ENCODE measurements around the gene CYP46A1. TPM values are rescaled to one million over a fixed set of nuclear protein-coding genes. Genes with fewer than 3 reads are reported as not detected.

CYP46A1 gene
- total RNA-seq, 3 donors from 2014 or later (not counting 1 experiment from before 2014, with no cell fraction given) = 0.09 to 0.45 (median 0.09) TPM

- Histone ChIP-seq H3K27ac (ENCODE audit: low read length) (no peak overlapping the region), H3K4me1 (ENCODE audit: control insufficient read depth, insufficient read depth, low read length) (peaks cover 3% of the 10 kb centered on the region), H3K27me3 (ENCODE audit: control insufficient read depth, insufficient read depth, low read length) (peaks cover 12% of the 10 kb centered on the region), H3K36me3 (ENCODE audit: control insufficient read depth, insufficient read depth, low read length) (no peaks in the 10 kb centered on the region), H3K9me3 (ENCODE audit: control insufficient read depth, insufficient read depth, low read length) (no peaks in the 10 kb centered on the region), H3K4me3 (ENCODE audit: low read length) (no peak overlapping the region)
- DNase-seq (no peak), ATAC-seq (no peak)
- Mint-ChIP-seq H3K9me3 (no peaks in the 10 kb centered on the region), H3K4me3 (no peak overlapping the region), H3K4me1 (peaks cover 0 to 15% of the 10 kb centered on the region in 2 donors), H3K27ac (no peak overlapping the region), H3K27me3 (ENCODE audit: low read depth in 2 of 2) (peaks cover 55 to 66% of the 10 kb centered on the region in 2 donors), H3K36me3 (no peaks in the 10 kb centered on the region)
- no peak for TF ChIP-seq CTCF (IDR thresholded peaks at IDR 0.05)
- 88% methylated on average over 11 of the region's 11 CpGs for WGBS (ENCODE audit: insufficient coverage)
- intact Hi-C loops (cut with micrococcal nuclease) = no loop called here
These were observed 5.5 kb downstream of the CYP46A1 start for GRCh38 chr14:99689266-99690236.

- peaks cover 0 to 8% of the 10 kb centered on the region in 2 donors for H3K4me1 Mint-ChIP-seq
- Histone ChIP-seq H3K27me3 (ENCODE audit: control insufficient read depth, insufficient read depth, low read length) (peaks cover 12% of the 10 kb centered on the region), H3K4me3 (ENCODE audit: low read length) (no peak overlapping the region), H3K9me3 (ENCODE audit: control insufficient read depth, insufficient read depth, low read length) (no peaks in the 10 kb centered on the region), H3K4me1 (ENCODE audit: control insufficient read depth, insufficient read depth, low read length) (no peaks in the 10 kb centered on the region), H3K36me3 (ENCODE audit: control insufficient read depth, insufficient read depth, low read length) (no peaks in the 10 kb centered on the region), H3K27ac (ENCODE audit: low read length) (no peak overlapping the region)
- no peak for DNase-seq
- H3K9me3 Mint-ChIP-seq = no peaks in the 10 kb centered on the region
- H3K36me3 Mint-ChIP-seq = no peaks in the 10 kb centered on the region
- peaks cover 55 to 69% of the 10 kb centered on the region in 2 donors for H3K27me3 Mint-ChIP-seq (ENCODE audit: low read depth in 2 of 2)
- no peak for TF ChIP-seq CTCF (IDR thresholded peaks at IDR 0.05)
- WGBS (ENCODE audit: insufficient coverage) = 69% methylated on average over 4 of the region's 5 CpGs
- H3K4me3 Mint-ChIP-seq = no peak overlapping the region
- ATAC-seq = no peak
- H3K27ac Mint-ChIP-seq = no peak overlapping the region
- intact Hi-C loops (cut with micrococcal nuclease) = no loop called here
These were observed 6.5 kb downstream of the CYP46A1 start for GRCh38 chr14:99690636-99691035.

GRCh38 chr14:99691111-99691885 is 7.2 kb downstream of the CYP46A1 start:
- WGBS (ENCODE audit: insufficient coverage) = 90% methylated on average over 12 of the region's 13 CpGs
- H3K9me3 ChIP-seq (ENCODE audit: control insufficient read depth, insufficient read depth, low read length) = no peaks in the 10 kb centered on the region
- Mint-ChIP-seq H3K9me3 (no peaks in the 10 kb centered on the region), H3K27ac (no peak overlapping the region), H3K27me3 (ENCODE audit: low read depth in 2 of 2) (peaks cover 54 to 68% of the 10 kb centered on the region in 2 donors), H3K4me3 (no peak overlapping the region), H3K4me1 (peaks cover 0 to 5% of the 10 kb centered on the region in 2 donors), H3K36me3 (no peaks in the 10 kb centered on the region)
- H3K27ac ChIP-seq (ENCODE audit: low read length) = no peak overlapping the region
- peaks cover 12% of the 10 kb centered on the region for H3K27me3 ChIP-seq (ENCODE audit: control insufficient read depth, insufficient read depth, low read length)
- ATAC-seq (no peak), DNase-seq (no peak)
- no peaks in the 10 kb centered on the region for H3K4me1 ChIP-seq (ENCODE audit: control insufficient read depth, insufficient read depth, low read length)
- no peak for TF ChIP-seq CTCF (IDR thresholded peaks at IDR 0.05)
- no peaks in the 10 kb centered on the region for H3K36me3 ChIP-seq (ENCODE audit: control insufficient read depth, insufficient read depth, low read length)
- no peak overlapping the region for H3K4me3 ChIP-seq (ENCODE audit: low read length)
- intact Hi-C loops (cut with micrococcal nuclease) = no loop called here
